HUDEP-2 (cell line): Measurements from ENCODE around the gene NFASC.
A peak's percentile ranks its signal among the peaks of the same experiment; 100 is the strongest.

ENCODE experiments used
- DNase-seq, 76 experiments: peaks; one replicate each; lab custom pipeline; 2025; ENCODE audit not compliant: unreplicated experiment in 76 of 76; lab: John Stamatoyannopoulos, UW

The NFASC gene

DNA sequence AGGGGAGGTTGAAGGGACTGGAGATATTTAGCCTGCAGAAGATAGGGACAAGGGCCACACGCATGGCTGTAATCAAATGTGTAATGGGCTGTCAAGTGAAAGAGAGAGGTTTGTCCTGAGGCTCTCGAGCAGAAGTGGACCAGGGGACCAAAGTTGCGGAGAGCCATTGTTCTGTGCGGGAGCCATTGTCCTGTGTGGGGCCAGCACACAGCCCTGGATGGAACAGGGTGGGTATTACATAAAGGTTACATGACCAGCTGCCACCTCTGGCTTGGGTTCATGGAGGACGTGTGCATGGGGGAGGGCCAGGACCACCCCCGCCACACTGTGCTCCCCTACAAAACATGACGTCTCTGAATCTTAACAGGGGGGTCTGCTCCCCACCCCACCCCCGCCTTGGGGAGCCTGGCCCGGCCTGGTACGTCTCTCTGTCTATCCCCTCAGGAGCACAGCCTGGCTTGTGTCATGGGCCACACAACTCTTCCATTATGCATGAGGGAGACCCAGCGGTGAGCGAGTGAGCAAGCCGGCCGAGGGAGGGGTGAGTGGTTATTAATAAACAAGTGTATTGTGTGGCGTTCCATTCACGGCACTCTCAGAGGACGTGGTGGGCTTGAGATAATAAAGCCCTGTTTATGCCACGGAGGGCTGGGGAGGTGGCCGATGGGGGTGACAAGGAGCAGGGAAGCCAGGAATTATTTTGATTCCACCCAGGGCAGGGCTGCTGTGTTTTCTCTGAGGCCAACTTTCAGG is at the start of gene NFASC:
Gene NFASC (plus strand): TSS at position 703 of the 753 bp plus-strand sequence. CDS start 73,454 bp downstream, outside the sequence.
- DNase-seq, result no peak

DNA sequence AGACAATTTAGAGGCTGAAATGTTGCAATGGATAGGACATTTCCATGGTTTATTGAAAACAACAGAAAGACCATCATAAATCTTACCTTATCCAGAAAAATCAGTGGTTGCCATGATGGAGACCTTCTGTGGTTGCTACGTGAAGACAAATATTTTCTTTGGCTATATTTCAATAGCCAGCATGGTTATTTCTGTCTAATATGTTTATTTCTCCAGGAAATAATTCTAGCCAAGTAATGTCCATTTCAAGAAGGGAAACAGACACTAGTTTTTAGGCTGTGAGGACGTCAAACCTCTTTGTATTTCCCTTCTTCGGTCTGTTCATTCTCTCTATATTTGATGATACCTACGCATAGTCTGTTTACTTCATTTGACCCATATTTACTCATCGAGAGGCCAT is 49.2 kb upstream of the NFASC start:
- DNase-seq, result no peak

- no peak for DNase-seq
Measured at GRCh38 chr1:204821924-204822323, 48.7 kb upstream of the NFASC start.

- peak in 36 of 76 experiments; percentile 1 to 60 (median 19) for DNase-seq
Measured at GRCh38 chr1:204826970-204827369, 43.7 kb upstream of the NFASC start.

- peak in 2 of 76 experiments; percentile 1 to 10 for DNase-seq
Measured at GRCh38 chr1:204828352-204828850, 42.3 kb upstream of the NFASC start.

DNA sequence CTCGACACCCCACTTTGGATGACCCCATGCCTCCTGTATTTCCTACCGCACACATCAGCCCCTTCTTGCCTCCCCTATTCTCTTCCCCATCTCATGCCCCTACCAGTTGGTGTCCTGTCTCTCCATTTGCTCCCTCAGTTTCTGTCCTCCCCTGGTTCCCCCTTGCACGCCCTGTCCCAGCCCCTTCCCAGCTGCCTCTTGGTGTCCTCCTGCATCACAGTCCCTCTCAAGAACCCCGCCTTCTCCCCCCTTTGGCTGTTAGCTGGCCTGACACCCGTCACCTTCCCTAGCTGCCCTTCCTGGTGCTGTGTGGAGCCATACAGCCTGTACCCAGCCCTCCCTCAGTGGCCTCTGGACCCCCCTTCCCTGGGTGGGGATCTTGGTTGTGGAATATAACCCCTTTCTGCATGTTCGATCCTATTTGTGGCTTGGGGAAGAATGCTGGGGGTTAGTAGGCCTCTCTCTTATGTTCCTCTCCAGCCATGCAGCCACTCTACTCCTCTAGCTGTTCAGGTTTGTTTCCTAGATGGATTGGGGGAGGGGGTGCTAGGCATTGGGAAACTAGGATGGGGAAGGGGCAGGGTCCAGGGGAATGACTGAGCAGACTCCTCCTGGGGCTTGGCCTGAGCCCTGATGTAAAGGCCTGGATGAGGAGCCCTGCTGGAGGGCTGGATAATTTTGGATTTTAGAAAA is 41.4 kb upstream of the NFASC start:
- no peak for DNase-seq

DNA sequence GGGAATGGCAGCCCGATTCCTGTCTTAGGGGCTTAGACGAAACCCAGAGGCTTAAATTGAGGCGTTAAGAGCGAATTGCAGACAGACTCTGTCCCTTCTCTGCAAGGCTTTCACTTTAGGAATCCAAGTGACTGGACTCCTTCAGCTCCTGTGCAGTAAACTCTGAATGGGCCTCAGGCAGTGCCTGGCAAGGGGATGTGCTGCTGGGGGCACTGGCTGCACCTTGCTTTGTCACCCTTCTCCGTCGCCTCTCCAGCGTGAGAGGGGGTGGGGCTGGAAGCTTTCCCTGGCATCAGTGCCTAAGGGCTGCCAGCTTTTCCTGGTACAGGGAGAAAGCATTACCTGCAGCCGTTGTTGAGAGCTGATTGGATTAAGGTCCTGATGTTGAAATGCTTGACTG is 39.9 kb upstream of the NFASC start:
- no peak for DNase-seq

- DNase-seq, result no peak
Measured at GRCh38 chr1:204831186-204831585, 39.5 kb upstream of the NFASC start.

GRCh38 chr1:204834336-204834735 is 36.3 kb upstream of the NFASC start:
- DNase-seq, result no peak

GRCh38 chr1:204834752-204835151 is 35.9 kb upstream of the NFASC start:
- DNase-seq, result no peak

GRCh38 chr1:204835737-204836136 is 34.9 kb upstream of the NFASC start:
- no peak for DNase-seq

DNA sequence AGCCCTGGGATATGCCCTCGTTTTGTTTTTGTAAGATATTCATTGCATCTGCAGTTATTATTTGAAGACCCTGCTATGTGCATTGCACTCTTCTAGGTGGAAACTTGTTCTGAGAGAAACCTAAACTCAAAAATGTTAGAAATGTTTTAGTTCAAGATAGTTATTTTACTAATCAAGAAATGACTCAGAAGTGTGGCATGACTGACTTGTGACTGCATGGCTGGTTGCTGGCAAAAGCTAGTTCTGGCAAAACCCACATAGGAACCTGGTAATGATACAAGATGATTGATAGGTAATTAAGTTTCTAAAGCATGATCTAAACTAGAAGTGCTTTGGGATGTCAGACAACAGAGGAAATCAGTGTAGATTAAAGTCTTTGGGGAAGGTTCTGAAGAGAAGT is 33.8 kb upstream of the NFASC start:
- DNase-seq, result no peak

DNA sequence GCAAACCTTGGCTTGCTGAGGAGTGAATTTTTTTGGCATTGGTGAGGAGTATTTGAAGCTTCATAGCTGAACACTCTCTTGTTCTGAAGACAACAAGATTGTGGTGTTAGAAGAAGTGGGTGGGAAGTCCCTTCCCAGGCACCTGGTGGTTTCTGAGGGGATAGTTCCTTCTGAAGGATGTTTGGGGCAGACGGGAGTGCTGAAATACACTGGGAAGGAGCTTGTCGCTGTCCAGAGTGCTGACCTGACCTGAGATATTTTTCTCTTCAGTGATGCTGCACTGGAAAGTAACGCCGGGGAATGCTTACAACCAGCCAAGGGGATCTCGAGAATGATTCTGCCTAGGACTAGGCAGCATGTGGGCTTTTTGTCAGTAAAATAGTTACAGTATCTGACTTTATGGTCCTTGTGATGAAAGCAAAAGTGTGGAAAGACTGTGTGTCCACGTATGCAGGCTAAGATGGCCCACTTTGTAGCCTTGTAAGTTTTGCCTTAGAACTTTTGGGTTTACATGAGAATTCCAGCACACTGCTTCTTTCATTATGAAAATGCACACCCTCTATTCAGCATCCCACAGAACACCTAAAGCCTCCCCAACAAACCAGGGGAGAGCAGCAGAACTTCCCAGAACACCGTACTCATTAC is 33.1 kb upstream of the NFASC start:
- DNase-seq, result peak in 21 of 76 experiments; percentile 3 to 37 (median 9)

- no peak for DNase-seq
Measured at GRCh38 chr1:204841316-204841715, 29.3 kb upstream of the NFASC start.

GRCh38 chr1:204841798-204842197 is 28.9 kb upstream of the NFASC start:
- DNase-seq, result no peak

DNA sequence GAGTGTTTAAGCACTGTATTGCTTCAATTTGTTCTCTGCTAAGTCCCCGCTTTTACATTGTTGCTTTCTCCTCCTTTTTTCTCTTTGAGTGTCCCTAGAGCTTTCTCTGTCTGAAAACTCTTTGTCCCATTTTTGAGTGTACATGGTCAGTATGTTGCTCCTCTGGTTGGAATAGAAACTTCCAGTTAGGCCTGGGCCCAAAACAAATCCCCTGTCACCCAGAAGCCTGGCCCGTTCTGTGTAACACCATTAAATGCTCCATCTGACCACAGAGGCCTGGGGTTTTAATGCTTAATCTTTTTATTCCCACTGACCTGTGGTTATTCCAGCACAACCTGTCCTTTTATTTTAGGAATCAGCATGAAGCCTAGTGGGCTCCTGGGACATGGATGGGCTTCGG is 28.3 kb upstream of the NFASC start:
- DNase-seq, result no peak

DNA sequence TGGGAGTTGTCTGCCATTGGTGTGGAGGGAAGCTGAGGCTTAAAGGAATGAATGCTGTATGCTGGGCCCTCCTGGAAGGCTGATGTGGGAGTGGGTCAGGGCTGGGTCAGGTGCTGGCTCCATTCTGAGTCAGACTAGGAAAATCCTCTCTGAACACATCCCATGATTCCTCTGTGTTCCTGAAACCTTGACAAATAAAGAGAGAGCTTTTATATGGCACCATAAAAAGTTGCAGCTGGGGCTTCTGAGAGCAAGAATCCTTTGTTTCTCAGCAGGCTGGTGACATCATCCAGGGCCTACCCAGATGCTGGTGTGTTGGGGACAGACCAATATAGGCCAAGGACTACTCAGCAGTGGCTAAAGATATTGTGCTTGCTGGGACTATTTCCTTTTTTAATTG is 27.8 kb upstream of the NFASC start:
- DNase-seq, result no peak

DNA sequence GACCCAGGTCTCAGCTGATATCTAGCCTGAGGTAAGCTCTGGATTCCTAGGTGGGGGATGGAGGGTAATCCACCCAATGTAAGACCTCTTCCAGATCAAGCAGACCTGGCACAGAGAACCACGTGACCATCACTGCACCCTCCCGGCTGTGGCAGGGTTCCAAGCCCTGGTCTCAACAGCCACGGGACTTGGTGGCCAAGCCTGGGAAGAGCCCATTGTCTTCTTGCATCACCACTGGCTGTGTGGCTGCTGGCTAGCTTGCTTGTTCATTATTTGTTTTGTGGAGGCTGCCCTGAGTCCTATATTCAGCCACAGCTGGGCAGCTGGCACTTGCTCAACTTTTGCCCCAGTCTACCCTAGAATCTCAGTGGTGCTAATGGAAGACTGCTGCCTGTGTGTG is 24.1 kb upstream of the NFASC start:
- no peak for DNase-seq

DNA sequence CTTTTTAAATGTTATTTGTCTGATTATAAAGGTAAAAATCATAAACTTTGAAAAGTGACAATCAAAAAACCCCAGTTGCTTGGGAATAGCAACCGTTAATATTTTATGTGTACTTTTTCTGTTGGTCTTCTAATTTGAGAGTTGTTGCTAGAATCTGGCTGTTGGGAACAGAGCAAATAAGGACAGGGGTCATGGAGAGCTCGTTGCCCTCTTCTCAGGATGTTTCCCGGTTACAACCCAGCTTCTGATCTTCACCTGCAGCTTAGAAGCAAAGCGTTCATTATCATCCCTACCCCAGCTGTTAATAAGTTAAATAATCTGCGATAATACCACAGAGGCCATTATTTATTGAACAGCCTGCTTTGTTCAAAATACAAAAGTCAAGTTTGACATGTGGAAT is 22.1 kb upstream of the NFASC start:
- no peak for DNase-seq

- no peak for DNase-seq
Measured at GRCh38 chr1:204852854-204853253, 17.8 kb upstream of the NFASC start.

- DNase-seq, result no peak
Measured at GRCh38 chr1:204853436-204853835, 17.2 kb upstream of the NFASC start.

- DNase-seq, result no peak
Measured at GRCh38 chr1:204854286-204854685, 16.4 kb upstream of the NFASC start.
